GM15510 (cell line): Measurements from ENCODE around the gene CARD19.

Experiments
- POLR2A ChIP-seq: IDR thresholded peaks from 3 replicates; pipeline ENCODE4 v1.6.1; 2011; ENCODE audit warnings: borderline replicate concordance; ENCODE audit not compliant: insufficient read length; ENCODE audit errors: extremely low read depth

CARD19 gene

GRCh38 chr9:93096131-93096802 is at the start of gene CARD19:
TSS of gene CARD19 (plus strand) at chr9:93096217. CDS start at chr9:93096346, 129 bp downstream.
- TF ChIP-seq POLR2A = peak; percentile 76

GRCh38 chr9:93048566-93049448 is 47.2 kb upstream of the CARD19 start:
- TF ChIP-seq POLR2A = no peak

GRCh38 chr9:93049491-93049890 is 46.5 kb upstream of the CARD19 start:
- no peak for TF ChIP-seq POLR2A

GRCh38 chr9:93050231-93050630 is 45.8 kb upstream of the CARD19 start:
- no peak for TF ChIP-seq POLR2A

GRCh38 chr9:93051680-93052089 is 44.3 kb upstream of the CARD19 start:
- TF ChIP-seq POLR2A = no peak

GRCh38 chr9:93052791-93053540 is 43.1 kb upstream of the CARD19 start:
- no peak for TF ChIP-seq POLR2A

GRCh38 chr9:93053781-93054331 is 42.2 kb upstream of the CARD19 start:
- no peak for TF ChIP-seq POLR2A

GRCh38 chr9:93054758-93055704 is 41.0 kb upstream of the CARD19 start:
- no peak for TF ChIP-seq POLR2A

- no peak for TF ChIP-seq POLR2A
These were observed 38.8 kb upstream of the CARD19 start for GRCh38 chr9:93057042-93057702.

GRCh38 chr9:93057703-93058354 is 38.2 kb upstream of the CARD19 start:
- no peak for TF ChIP-seq POLR2A

GRCh38 chr9:93058355-93059010 is 37.5 kb upstream of the CARD19 start, which contains the start of gene SUSD3:
TSS of gene SUSD3 (plus strand) at chr9:93058701. CDS start at chr9:93058743, 42 bp downstream.
- TF ChIP-seq POLR2A = peak; percentile 90
